HG02840 (cell line): ENCODE data around the gene SHMT2.
"Not testable (repeated sequence)": the region's sequence is repeated elsewhere in the genome, so short reads cannot be mapped to it uniquely, and the experiment has no call there.

Experiments used
- ATAC-seq: cut with Tn5 transposase; IDR thresholded peaks from one replicate; pipeline ENCODE4 v1.9.1; 2021; ENCODE audit warnings: mild to moderate bottlenecking, moderate library complexity, moderate number of reproducible peaks; ENCODE audit not compliant: unreplicated experiment, low FRiP score

The SHMT2 gene

DNA sequence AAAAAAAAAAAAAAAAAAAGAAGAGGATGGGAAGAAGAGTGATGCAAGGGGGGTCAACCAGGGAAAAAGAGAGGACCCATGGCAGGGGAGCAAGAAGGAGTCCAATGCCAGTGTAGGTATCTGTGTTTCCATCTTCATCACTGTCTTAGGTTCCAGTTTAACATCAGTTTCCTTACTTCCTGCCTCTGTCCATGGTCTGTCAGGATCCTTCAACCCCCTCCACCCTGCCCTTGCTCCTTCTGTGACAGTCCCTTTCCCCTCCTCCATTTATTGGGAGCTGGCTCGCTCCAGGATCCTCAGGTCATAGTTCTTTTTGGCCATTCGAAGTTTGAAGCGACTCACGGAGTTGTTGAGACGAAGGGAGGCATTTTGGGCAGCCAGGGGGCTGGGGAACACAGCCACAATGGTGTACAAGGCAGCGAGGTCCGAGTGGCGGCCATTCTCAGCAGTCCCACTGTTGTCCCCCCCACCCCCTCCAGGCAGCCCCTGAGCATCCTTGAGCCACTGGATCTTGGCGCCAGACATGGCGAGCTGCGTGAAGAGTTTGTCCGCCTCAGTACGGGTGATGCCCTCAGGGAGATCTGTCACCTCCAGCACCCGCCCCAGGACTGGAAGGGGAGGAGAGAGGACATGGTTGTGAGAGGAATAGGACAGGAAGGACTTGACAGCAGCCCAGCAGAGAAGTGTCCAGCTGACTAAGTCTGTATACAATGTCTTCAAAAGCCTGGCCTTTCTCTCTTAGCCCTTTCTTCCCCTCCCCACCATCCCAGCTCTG is 25.2 kb downstream of the SHMT2 start:
- ATAC-seq, result no peak

DNA sequence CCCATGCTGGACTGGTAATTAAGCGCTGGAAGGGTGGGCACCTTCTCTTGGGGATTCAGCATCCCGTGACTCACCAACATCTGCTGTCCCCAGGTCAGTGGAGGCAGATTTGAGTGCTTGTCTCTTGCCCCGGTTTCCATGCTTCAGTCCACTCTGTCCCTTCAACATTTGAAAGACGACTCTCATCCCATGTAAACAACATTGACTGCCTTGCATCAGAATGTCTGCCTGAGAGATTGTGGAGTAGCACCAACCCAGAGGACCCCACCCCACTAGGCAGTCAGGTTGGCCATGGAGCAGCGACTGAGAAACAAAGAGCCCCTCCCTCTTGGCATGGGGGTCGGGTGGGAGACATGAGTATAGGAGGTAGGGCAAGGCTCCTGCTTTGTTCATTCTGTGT is 26.4 kb downstream of the SHMT2 start:
- ATAC-seq, result no peak

DNA sequence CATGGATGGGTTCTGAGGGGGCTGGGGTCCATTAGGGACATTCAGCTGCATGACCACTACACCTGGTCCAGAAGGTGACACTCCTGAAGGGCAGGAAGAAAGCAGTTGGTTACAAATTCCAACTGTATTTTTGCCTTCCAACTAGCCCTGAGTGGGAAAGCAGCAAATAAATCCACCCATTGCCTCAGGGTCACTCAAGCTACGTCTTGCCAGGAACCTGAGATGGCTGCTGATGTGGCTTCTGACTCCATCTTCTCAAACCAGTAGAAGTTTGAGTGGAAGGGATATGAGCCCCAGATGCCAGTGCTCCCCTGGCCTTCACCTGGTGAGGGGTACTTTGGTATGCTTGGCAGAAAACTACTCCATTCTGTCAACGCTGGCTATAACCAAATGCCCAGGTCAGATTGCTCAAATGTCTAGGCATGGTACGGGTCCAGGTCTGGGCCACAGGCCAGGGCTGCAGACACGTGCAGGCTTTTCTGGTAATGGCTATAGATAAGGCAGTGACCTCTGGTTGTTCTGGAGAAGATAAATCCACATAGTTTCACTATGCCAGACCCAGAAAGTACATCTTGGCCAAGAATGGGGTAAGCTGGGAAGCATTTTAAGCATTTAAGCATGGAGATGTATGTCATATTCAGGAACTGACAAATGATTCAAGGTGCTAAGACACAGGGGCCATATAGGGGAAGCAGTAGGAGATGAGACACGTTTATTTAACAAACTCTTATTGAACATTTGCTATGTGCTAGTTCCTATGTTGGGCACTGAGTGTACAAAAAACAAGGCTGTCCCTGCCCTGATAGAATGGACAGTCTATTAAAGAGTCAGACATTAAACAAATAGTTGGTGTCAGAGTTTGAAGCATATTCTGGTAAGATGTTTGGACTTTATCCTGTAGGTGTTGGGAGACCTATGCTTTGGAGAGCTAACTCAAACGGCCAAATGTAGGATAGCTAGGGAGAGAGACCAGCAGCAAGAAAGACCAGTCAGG is 29.8 kb downstream of the SHMT2 start:
- no peak for ATAC-seq

DNA sequence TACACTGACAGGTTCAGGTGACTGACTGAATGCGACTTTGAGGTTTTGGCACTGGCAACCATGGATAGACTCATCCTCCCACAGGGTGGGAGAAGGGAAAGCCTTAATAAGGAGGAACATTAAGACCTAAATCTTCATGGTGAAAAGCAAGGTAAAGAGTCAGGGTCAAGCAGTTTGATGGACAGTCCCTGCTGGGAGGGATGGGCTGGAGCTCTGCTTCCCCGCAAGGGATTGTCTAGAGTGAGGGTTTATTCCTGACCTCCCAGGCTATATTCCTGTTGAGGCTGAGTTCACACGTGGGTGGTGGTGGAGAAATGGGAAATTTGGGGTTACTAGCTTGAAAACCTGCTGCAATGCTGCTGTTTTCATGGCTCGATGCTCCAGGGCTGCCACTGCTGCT is 30.9 kb downstream of the SHMT2 start:
- no peak for ATAC-seq

DNA sequence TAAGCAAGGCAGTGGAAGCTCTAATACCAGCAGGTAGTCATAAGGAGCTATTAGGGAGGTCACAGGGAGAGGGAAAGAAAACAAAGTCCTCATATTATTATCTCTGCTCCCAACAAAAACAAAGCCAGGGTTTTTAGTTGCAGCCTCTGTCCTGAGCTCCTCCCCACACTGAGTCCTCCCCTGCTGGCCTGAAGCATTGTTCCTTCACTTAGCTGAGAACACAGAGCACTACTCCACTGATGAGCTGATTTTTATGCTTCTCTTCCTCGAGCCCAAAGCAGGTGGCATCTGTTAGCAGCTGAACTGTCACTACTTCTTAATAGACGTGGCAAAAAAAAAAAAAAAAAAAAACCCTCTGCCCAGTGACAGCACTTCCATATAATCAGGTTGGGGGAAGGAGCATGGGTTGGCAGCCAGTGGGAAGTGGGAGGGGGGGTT is 31.9 kb downstream of the SHMT2 start:
- no peak for ATAC-seq

DNA sequence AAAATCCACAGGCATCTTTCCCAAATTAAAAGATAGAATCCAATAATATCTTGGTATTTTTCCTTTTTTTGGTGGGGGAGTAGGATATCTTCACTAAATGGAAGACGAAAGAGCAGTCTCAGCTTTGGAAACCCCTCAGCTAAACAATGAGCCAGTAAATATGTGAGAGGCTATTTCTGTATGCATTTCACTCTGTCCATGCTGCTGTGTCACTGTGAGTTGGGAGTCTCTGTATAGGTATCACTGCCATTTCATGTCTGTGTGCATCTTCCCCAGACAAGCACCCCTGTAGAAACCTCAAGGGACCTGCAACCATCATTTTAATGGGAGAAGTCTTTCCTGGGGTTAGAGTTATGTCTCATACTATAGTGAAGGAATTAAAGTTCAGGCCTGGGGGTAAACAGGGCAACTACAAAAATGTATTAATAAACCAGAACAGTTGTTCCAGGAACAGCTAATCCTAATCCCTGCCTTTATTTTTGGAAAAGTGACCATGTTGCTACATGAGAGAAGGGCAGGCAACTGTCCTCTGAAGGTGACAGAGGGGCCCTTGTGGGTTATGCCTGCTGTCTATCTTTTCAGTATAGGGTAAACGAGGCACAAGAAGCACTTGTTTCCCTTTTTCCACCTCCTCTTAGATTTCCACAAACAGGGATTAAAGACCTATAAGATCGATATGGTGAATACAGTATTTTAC is 32.8 kb downstream of the SHMT2 start:
- ATAC-seq, result no peak

DNA sequence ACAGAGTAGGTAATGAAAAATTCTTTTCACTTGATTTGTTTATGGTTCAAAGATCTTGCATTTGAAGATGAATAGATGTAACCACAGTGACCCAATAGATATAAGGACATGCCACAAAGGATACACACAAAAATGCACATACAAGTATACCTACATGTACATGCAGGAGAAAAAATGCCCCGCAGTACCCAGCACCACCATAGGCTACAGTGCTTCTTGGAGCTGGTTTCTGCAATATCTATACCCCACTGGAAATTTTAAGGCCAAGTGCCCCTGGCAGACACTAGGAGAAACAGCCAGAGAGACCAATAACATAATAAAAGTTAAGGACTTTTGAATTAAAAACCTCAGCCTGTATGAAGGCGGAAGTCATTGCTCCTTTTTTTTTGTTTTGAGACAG is 33.6 kb downstream of the SHMT2 start:
- ATAC-seq, result no peak

DNA sequence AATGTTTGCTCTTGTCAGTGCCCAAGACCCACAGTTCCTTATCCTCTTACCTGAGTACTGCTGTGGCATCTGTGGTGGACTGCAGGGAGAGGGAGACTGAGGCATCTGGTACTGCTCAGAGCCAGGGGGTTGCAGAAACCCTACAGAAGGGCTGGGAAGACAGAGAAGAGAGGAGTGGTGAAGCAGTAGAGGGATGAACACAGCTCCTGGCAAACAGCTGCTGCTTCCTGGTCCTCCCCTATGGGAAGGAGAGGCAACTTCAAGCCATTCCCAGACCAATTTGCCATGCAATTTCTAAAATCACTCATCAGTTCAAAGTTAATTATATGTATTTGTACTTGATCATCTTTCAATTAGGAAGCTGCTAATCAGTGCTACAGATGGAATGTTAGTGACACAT is 37.2 kb downstream of the SHMT2 start:
- ATAC-seq, result no peak

DNA sequence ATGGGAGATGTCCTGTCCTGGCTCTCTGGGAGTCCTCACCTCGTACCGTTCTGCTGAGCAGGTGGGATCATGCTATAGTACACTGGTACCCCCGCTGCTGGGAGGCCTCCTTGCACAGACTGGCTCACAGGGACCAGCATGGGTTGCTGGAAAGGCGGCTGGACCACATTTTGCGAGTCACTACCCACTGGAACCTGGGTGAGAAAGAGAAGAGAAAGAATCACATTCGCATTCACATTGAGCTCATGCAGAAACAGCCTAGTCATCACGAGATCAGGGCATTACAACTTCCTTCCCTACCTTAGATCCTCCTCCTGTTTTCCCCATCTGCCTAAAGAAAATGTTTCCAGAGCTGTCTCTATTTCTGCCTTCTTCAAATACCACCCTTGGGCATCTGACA is 38.8 kb downstream of the SHMT2 start:
- no peak for ATAC-seq

DNA sequence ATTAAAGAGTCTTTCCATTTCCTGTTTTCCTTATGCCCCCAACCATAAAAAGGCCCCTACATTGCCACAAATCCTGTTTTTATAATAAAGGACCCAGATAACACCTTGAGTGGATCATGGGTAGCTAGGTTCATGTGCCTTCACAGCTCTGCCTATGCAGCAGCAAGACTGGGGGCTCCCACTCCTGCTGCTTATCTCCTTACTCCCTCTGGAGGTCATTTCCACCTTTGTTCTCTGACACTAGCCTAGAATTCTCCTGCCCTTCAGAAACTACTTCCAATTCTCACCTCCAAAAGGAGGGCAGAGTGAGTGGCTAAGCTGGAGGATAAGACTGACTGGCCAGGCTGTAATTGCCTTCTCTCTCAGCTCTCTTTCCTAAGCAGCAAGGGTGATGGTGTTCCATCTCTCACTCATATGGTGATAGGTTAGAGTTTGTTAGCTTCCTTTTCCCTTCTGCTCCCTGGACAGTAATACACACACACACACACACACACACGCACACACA is 41.5 kb downstream of the SHMT2 start:
- no peak for ATAC-seq

DNA sequence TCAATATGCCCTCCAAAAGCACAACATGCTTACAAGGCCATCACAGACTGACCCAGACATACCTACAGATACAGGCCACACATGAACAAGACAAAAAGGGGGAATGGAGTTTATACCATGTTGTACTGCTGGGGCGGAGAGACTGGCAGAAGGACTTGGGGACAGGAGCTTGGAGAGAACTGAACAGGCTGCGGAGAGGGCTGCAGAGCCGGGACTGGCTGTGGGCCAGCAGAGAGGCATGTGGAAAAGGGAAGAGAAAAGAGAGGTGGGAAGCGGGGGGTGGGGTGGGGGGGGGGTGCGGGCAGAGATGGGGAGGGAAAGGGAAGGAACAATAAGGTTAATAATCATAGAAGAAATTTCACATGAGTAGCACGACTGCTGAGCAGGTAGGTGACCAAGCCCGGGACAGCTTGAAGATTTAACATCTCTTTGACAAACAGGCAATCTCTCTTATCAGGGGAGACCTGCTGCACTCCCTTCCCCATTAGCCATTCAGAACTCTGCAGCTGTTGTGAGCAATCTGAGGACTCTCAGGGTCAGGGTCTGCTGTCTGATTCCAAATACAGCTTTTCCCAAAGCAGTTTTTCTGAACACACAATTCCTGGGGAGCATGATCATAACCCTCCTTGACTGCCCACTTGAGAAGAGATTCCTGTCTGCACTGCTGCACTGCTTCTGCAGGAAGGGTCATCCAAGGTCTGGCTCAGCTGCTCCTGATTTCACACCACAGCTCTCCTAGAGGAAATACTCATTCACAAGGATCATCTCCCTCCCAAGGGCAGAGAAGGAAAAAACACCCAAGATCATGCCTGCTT is 43.0 kb downstream of the SHMT2 start:
- no peak for ATAC-seq

DNA sequence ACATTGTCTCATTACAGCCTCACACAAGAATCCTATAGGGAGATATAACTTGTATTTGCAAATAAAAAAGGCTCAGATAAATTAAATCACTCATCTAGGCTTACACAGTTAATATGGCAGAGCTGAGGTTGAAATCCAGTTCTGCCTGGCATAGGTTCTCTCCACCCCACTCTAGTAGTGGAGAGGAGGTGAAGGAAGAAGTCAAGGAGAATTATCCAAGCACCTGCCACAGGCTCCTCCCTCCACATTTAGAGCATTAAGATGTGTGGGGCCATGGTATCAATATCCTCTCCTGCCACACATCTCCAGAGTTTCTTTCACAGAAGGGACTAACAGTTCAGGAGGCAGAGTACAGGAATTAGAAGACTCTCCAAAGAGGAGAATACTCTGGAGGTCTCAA is 44.0 kb downstream of the SHMT2 start:
- no peak for ATAC-seq

DNA sequence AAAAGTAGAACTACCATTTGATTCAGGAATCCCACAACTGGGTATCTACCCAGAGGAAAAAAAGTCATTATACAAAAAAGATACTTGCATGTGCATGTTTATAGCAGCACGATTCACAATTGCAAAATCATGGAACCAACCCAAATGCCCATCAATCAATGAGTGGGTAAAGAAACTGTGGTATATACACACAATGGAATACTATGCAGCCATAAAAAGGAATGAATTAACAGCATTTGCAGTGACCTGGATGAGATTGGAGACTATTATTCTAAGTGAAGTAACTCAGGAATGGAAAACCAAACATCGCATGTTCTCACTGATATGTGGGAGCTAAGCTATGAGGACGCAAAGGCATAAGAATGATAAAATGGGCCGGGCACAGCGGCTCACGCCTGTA is 46.7 kb downstream of the SHMT2 start:
- not testable (repeated sequence) for ATAC-seq

DNA sequence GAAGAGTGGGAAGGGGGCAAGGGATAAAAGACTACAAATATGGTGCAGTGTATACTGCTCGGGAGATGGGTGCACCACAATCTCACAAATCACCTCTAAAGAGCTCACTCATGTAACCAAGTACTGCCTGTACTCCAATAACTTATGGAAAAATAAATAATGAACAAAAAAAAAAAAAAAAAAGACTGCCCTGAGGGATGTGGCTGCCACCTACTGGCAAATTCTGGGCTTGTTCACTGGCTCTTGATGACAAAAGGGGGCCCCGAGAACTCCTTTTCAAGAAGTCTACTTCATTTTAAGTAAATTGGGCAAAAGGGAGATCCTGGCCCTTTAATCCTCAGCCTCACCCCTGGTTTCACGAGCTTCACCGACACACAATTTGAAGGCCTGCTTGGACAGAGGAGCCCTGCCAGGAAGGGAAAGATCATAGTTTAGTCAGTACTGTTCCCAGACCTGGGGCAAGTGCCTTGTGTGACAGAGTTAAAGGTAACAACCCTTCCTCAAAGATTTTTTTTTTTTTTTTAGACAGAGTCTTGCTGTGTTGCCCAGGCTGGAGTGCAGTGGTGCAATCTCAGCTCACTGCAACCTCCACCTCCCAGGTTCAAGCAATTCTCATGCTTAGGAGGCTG is 47.5 kb downstream of the SHMT2 start:
- no peak for ATAC-seq

DNA sequence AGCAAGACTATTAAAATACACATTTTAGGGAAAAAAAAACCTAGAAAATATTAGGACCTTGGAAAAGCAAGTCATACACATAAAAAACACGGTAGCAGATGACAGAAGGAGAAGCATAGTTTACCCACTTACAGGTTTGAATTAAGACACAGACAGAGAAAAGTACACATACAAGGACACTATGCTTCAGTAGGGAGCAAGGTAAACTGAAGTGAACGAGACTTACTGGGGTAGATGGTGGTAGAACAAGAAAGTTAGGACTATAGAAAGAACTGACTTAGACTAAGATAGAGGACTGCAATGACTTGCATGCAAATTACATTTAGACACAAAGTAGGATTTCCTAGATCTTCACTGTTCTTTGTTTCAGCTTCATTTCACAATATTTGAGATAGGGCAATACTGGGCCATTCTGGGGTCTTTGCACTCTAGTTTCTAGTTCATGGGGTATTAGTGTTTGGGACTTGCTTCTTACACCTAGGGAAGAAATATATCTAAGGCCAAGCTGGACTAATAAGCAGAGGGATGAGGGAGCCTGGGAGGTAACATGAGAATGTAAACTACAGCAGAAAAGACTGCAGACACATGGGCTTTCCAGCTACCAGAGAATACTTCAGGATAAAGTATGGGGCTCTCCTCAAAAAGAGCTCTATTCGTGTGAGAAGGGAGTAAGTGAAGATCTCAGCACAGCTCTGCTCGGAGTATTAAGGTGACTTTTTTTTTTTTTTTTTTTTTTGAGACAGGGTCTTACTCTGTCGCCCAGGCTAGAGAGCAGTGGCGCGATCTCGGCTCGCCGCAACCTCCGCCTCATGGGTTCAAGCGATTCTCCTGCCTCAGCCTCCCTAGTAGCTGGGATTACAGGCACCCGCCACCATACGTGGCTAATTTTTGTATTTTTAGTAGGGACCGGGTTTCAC is 49.2 kb downstream of the SHMT2 start:
- no peak for ATAC-seq

DNA sequence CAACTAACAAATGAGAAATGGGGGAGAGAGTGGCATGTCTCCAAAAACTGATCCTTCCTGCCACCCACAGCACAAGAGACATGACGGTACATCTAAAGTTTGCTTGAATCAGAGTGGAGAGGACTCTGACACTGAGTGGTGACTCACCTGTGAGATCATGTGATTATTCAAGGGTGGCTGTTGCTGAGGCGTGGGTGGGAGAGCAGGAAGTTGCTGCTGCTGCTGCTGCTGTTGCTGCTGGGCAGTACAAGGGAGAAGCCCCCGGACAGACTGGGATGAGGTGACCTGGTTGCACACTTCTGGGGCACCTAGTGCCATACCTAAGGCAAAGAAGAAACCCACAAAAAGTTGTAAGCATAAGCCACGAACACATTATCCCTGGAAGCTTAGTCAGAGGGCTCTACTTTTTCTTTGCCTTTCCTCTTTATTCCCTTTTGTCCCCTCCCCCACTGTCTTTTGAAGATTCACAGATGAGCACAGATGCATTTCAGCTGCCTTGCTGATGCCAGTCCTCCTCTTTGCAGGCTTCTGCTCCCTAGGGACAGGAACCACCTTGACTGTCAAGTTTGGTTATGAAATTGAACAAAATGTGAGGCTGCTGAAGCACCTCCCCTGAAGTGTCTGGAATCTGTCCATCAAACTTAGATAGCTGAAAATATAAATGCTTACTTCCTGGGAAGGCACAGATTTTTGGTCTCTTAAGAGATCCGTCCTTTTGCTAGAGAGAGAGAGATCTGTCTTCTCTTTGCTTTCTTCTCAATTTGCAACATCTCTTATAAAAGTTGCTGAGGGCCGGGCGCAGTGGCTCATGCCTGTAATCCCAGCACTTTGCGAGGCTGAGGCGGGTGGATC is 50.9 kb downstream of the SHMT2 start:
- ATAC-seq, result peak; percentile 80

DNA sequence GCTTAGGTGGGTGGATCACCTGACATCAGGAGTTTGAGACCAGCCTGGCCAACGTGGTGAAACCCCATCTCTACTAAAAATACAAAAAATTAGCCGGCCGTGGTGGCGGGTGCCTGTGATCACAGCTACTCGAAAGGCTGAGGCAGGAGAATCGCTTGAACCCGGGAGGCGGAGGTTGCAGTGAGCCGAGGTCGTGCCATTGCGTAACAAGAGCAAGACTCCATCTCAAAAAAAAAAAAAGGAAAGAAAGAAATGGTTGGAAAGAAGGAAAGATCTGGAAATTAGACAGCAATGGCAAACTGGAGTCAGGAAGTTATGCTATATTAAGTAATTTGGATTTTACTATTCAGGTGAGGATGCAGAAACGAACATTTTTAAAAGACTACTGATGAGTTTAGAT is 52.6 kb downstream of the SHMT2 start:
- not testable (repeated sequence) for ATAC-seq
